GM19043 (cell line): ENCODE results near the gene AFF1.

Experiments
- ATAC-seq: cut with Tn5 transposase; IDR thresholded peaks from one replicate; pipeline ENCODE4 v1.9.1; 2021; ENCODE audit warnings: low read depth; ENCODE audit not compliant: unreplicated experiment

Gene AFF1

GRCh38 chr4:86918539-86919072 lies 16.2 kb upstream of the AFF1 start:
- no peak for ATAC-seq

GRCh38 chr4:86919561-86920223 lies 15.1 kb upstream of the AFF1 start:
- ATAC-seq = no peak

GRCh38 chr4:86921608-86922252 lies 13.1 kb upstream of the AFF1 start:
- no peak for ATAC-seq

GRCh38 chr4:86924811-86925210 lies 10.0 kb upstream of the AFF1 start:
- ATAC-seq = no peak

- ATAC-seq = no peak
These were observed 8.2 kb upstream of the AFF1 start for GRCh38 chr4:86926435-86927086.

DNA sequence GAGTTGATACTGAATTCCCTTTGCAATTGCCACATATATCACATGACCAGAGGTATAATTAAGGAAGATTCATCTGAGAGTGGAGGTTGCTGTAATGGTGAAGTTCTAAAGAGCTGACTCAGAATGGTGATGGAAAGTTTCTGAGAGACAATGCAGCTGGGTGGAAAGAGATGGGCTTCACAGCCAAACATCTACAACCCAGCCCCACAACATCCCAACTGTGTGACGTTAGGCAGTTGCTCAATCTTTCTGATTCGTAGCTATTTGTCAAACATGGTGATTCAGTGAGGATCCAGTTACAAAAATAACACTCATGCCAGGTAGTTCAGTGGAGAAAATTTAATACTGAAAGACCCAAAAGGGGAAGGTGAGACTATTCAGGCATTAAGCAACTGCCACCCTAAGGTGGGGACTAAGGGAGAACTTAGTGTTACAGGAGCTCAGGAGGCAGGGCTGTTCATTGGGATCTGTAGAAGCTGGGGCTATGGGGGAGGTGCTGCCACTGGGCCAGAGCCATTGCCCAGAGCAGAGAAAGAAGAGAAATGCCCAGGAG lies 6.9 kb upstream of the AFF1 start:
- no peak for ATAC-seq

- ATAC-seq = no peak
These were observed 6.2 kb upstream of the AFF1 start for GRCh38 chr4:86928400-86929255.

GRCh38 chr4:86934147-86934770 lies 552 bp upstream of the AFF1 start:
- ATAC-seq = no peak

- ATAC-seq = no peak
These were observed 698 bp downstream of the AFF1 start for GRCh38 chr4:86935566-86935852.

DNA sequence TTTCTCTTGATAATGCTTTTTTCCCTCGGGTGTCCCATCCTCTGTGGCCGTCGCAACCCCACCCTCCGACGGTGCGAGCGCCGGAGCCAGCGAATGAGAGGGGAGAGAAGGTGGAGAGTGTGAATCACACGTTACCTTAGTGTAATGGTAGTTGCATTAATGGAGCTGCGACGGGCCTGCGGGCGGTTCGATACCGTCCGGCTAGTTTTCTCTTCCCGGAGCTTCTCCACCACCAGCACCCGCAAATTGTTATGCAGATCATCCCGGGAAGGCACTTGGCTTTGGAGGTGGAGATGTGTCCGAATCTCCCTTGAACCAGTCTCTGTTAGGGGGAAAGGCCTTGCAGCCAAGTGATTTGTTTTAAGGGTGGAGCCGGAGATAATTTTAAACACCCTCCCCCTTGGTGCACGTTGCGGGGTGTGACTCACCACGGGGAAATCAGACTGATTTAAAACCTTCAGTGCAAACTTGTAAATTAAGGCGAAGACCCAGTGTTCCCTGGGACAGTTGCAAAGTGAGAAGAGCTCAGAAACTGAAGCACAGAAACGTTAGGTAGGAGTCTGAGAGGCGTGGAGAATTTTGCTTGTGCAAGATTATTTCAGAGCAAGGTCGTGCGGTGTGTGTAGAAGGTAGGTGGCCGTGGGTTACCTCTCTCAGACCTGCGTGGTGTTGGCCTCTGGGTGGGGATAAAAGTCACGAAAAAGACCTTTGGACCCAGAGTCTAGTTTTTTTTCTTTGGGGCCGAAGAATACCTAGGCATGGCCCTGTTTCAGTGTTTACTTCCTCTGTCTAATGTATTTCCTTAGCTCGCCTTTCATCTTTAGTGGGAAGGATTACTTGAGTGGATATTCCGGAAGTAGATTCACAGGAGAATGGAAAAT lies 1.3 kb downstream of the AFF1 start:
- ATAC-seq = peak; percentile 25

DNA sequence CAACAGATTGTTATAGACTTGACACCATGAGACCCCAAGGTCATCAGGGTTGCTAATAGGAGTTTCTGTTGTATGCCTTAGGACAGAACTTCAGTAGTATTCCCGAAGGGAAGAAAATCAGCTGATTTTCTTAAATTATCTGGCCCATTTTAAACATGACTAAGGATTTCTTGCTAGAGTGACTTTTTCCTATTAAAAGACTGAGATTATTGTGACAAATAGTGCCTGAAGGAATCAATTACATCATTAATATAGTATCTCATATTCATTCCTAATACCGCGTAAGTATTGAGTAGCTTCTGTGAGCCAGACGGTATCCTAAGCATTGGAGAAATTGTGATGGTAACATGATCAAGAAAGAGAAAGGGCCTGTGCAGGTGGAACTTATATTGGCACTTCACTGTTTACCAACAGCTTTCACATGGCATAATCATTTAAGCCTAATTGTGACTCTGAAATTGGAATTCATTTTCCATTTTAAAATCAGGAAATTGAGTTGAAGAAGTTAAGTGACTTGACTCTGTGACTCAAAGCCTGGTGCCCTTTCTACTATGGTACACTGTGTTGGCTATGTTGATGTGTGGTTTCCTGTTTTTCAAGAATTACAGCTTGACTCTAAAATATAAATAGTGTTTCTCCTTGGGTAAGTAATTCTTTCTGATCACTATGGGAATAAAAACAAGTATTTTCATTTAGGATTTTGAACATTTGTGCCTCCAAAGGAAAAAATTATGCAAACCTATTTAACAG lies 4.1 kb downstream of the AFF1 start:
- ATAC-seq = no peak

DNA sequence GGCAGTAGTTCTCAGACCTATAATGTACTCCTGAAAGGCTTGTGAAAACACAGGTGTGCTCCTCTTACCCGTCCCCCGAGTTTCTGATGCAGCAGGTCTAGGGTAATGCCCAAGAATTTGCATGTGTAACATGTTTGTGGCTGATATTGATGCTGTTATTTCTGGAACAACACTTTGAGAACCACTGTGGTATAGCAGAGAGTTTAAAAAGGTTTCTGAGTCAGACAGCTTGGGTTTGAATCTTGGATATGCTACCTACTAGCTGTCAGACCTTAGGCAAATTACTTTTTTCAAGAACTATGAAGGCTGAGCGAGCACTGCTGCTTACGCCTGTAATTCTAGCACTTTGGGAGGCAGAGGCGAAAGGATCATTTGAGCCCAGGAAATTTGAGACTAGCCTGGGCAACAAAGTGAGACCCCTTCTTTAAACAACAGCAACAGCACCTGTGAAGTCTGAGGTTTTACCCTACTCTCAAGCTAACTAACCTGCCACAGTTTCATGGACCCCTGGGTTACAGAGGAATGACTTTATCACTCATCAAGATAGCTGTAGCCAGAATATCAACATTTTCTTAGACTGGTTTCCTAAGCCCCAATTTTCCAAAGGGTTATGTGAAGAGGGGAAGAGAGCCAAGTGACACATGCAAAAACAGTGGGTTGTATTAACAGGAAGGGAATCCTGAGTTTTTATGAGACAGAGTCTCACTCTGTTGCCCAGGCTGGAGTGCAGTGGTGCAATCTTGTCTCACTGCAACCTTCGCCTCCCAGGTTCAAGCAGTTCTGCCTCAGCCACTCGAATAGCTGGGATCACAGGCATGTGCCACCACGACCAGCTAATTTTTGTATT lies 5.1 kb downstream of the AFF1 start:
- ATAC-seq = peak; percentile 59

- no peak for ATAC-seq
These were observed 6.2 kb downstream of the AFF1 start for GRCh38 chr4:86940920-86941460.

DNA sequence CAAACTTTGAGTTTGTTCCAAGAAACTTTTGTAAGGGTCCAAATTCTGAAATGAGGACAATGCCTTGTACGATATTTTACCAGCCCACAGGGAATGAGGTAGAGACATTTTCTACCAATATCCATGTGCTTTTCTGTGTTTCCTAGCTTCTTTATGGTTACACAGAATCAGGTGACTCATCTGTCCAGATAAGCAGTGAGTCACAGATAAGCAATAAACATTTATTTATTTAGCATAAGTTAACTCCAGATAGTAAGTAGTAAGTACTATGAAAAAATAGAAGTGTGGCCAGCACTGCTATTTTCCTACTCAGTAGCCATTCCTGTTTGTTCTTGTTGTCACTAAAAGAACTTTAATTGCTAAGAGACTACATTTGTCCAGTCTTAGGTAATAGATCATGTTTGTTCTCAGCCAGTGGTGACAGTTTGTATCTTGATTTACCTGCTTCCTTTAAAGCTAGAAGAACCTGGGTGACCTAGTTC lies 7.4 kb downstream of the AFF1 start:
- ATAC-seq = no peak

DNA sequence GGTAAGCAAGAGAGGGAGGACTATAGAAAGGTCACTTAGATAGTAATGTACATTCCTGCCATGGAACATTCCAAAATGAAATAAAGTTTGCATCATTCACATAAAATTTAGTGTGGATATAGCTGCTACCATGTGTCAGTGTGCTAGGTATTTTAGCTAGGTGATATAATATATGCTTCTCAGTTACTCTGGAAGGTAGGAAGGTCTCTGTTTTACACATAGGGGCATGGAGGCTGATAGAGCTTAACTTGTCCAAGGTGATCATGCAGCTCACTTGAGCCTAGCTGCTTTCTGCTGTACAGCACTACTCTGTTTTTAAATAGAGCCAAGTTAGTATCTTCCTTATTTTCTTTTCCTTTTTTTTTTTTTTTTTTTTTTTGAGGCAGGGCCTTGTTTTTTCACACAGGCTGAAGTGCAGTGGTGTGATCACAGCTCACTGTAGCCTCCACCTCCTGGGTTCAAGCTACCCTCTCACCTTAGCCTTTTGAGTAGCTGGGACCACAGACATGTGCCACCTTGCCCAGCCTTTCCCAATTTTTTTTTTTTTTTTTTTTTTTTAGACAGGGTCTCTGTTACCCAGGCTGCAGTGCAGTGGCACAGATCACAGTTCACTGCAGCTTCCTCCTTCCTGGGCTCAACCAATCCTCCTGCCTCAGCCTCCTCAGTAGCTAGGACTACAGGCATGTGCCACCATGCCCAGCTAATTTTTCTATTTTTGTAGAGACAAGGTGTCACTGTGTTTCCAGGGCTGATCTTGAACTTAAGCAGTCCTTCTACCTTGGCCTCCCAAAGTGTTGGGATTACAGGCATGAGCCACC lies 10.4 kb downstream of the AFF1 start:
- ATAC-seq = no peak

- no peak for ATAC-seq
These were observed 12.2 kb downstream of the AFF1 start for GRCh38 chr4:86946868-86947500.
